Psoas muscle (tissue), 8 donors: ENCODE data around the gene BMPR1B. TPM values are rescaled to one million over a fixed set of nuclear protein-coding genes. Genes with fewer than 3 reads are reported as not detected.

Experiments used
- ATAC-seq, 4 donors: fragments of 200-7000 bp; cut with Tn5 transposase; one replicate each; pipeline ENCODE4 v1.9.1; 2020; ENCODE audit warnings: moderate library complexity in 3 of 4, mild to moderate bottlenecking in 2 of 4
- DNase-seq, 2 donors: peaks; one replicate each; pipeline ENCODE4 v3.0.0-alpha.2; 2020
- H3K27ac ChIP-seq: fragments of 200-600 bp; one replicate; pipeline ENCODE4 v1.8.0; 2022
- H3K27me3 ChIP-seq, 3 donors: fragments of 200-600 bp in 1 of 3; one replicate each; pipeline versions ENCODE4 v1.6.1 to v1.8.0; 2013 to 2022; ENCODE audit warnings: low read length in 2 of 3, mild to moderate bottlenecking in 2 of 3, moderate library complexity in 1 of 3; ENCODE audit not compliant: insufficient read depth in 3 of 3
- H3K36me3 ChIP-seq, 2 donors: fragments of 200-600 bp in 1 of 2; one replicate each; pipeline versions ENCODE4 v1.6.1 to v1.8.0; 2013 to 2022; ENCODE audit warnings: low read depth in 1 of 2, mild to moderate bottlenecking in 1 of 2, moderate library complexity in 1 of 2; ENCODE audit not compliant: insufficient read depth in 1 of 2
- H3K4me1 ChIP-seq: fragments of 200-600 bp; one replicate; pipeline ENCODE4 v1.8.0; 2022
- H3K4me3 ChIP-seq: fragments of 200-600 bp; one replicate; pipeline ENCODE4 v1.8.0; 2022; ENCODE audit warnings: mild to moderate bottlenecking
- H3K9me3 ChIP-seq: fragments of 200-600 bp; one replicate; pipeline ENCODE4 v1.8.0; 2022
- CTCF ChIP-seq: fragments of 200-600 bp; IDR thresholded peaks from one replicate; pipeline ENCODE4 v1.8.0; 2022; ENCODE audit warnings: antibody characterized with exemption
- WGBS, 3 donors: extraction: QIAGEN DNeasy Blood & Tissue Kit; methylation state at CpG; one replicate each; pipeline versions ENCODE4 v1.1.6 to v1.1.7; 2013; 5-methylcytosine and 5-hydroxymethylcytosine counted together
- intact Hi-C, 2 donors: fragments of 100-400 bp; cut with DNase I; formaldehyde crosslinking; loops; one replicate each; pipeline versions ENCODE4 v1.11.0 to v1.14.2; 2022
- polyA plus RNA-seq, 3 donors: library from polyadenylated mRNA; stranded (reverse); fragments of 200-250 nt; gene quantifications; one replicate each; pipeline ENCODE4 v1.2.3, GENCODE V29; 2013
- total RNA-seq, 4 donors: library from RNA; stranded (reverse); fragmentation: NEBNext Ultra II Directional in 2 of 4; extraction: Animal tissue kit (Norgen Biotek cat#: 25700) in 2 of 4; gene quantifications; one replicate each; pipeline versions ENCODE4 v1.2.1 to v1.2.4, GENCODE V29; 2021 to 2023
- donor health status: healthy with polysubstance abuse.
- donor health status: DM: no; HTN: no; CAD: no; lungs with moderate emphysema.
- donor health status: Bipolar disorder and iron deficiency.
- donor health status: healthy.
- donor health status: DM: yes; HTN: yes; CAD: no.
- donor health status: DM: no; HTN: no; CAD: no.
- donor health status: DM: no; HTN: no; CAD: no.
- donor health status: DM: yes; HTN: yes; CAD: no.

BMPR1B gene
- total and polyA plus RNA-seq, 7 donors = 0.26 to 13.0 (median 1.0) TPM

DNA sequence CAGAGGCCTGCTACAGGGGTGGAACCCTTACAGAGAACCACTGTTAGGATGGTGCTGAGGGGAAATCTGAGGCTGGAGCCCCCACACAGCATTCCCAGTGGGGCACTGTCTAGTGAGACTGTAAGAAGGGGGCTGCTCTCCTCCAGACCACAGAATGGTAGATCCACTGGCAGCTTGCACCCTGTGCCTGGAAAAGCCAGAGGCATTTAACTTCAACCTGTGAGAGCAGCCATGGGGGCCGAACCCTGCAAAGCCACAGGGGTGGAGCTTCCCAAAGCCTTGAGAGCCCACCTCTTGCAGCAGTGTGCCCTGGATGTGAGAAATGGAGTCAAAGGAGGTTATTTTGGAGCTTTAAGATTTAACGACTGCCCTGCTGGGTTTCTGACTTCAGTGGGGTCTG lies 159.4 kb downstream of the BMPR1B start:
- TF ChIP-seq CTCF = no peak
- 96 to 97% (median 97%) methylated on average over 2 of the region's 2 CpGs for WGBS, 3 donors
- Histone ChIP-seq H3K27ac (no peak overlapping the region), H3K36me3 (no peaks in the 10 kb centered on the region), H3K27me3 (no peaks in the 10 kb centered on the region), H3K4me3 (no peak overlapping the region), H3K9me3 (no peaks in the 10 kb centered on the region), H3K4me1 (no peaks in the 10 kb centered on the region)
- no peak for DNase-seq
- intact Hi-C loops = no loop called here
- no peak for ATAC-seq

DNA sequence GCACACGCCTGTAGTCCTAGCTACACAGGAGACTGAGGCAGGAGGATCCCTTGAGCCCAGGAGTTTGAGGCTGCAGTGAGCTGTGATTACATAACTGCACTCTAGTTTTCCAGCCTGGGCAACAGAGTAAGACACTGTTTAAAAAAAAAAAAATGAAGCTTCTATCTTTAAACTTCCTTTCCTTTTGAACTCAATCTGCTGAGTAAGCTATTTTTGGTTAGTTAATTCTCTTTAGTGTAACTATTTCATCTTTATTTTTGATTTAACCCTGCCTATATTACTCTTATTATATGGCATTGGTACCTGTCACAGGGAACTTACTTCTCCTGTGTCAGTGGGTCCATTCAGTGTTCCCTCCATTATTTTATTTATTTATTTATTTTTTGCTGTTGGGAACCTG lies 160.8 kb downstream of the BMPR1B start:
- intact Hi-C loops = no loop called here
- no peak overlapping the region for H3K4me3 ChIP-seq
- TF ChIP-seq CTCF = no peak
- no peak overlapping the region for H3K27ac ChIP-seq
- no peaks in the 10 kb centered on the region for H3K36me3 ChIP-seq
- H3K4me1 ChIP-seq = no peaks in the 10 kb centered on the region
- no peaks in the 10 kb centered on the region for H3K27me3 ChIP-seq
- no peaks in the 10 kb centered on the region for H3K9me3 ChIP-seq
- no peak for ATAC-seq
- WGBS, 3 donors = 89 to 97% (median 96%) methylated on average over 1 of the region's 1 CpG
- no peak for DNase-seq

DNA sequence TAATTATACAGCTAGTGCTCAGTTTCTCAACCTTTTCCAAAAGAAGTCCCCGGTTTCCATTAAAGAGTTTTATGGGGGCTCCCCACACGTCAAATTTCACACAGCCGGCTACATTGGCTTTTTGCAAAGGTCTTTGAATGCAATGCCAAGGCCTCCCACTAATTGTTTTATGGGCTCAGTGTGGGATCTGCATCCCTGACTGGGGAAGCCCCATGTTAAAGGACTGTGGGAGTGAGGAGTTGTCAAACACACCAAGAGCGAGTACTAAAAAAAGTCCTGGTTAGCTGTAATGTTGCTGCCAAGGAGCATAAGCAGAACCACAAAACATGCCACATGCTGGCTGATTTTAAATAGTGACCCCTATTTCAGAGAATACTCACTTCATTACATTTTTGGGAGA lies 162.6 kb downstream of the BMPR1B start:
- 56 to 60% (median 58%) methylated on average over 4 of the region's 4 CpGs for WGBS, 3 donors
- ATAC-seq = no peak

GRCh38 chr4:94924566-94924965 lies 166.8 kb downstream of the BMPR1B start:
- intact Hi-C loops = no loop called here

More for the DNA sequence above, 162.6 kb downstream of the BMPR1B start:
- TF ChIP-seq CTCF = no peak
- no peaks in the 10 kb centered on the region for H3K4me1 ChIP-seq
- no peak for DNase-seq
- H3K27me3 ChIP-seq = no peaks in the 10 kb centered on the region
- no peak overlapping the region for H3K27ac ChIP-seq
- no peaks in the 10 kb centered on the region for H3K36me3 ChIP-seq
- H3K4me3 ChIP-seq = no peak overlapping the region
- intact Hi-C loops = no loop called here
- H3K9me3 ChIP-seq = no peaks in the 10 kb centered on the region

More at GRCh38 chr4:94924566-94924965, 166.8 kb downstream of the BMPR1B start:
- Histone ChIP-seq H3K4me1 (no peaks in the 10 kb centered on the region), H3K27ac (no peak overlapping the region), H3K9me3 (no peaks in the 10 kb centered on the region), H3K36me3 (no peaks in the 10 kb centered on the region), H3K4me3 (no peak overlapping the region), H3K27me3 (no peaks in the 10 kb centered on the region)
- WGBS, 3 donors = 64 to 89% (median 64%) methylated on average over 2 of the region's 2 CpGs
- TF ChIP-seq CTCF = no peak
- ATAC-seq = no peak
- DNase-seq = no peak
